K562 (cell line): ENCODE data around the gene TPCN1. TPM values are rescaled to one million over a fixed set of nuclear protein-coding genes. Genes with fewer than 3 reads are reported as not detected.

Experiments used
- ATAC-seq: fragments of 200-7000 bp; cut with Tn5 transposase; 3 replicates; pipeline ENCODE4 v1.9.1; 2020; ENCODE audit warnings: moderate library complexity
- BruUV-seq: library from RNA; stranded (reverse); fragments of 400-500 nt; replicated peaks from 2 replicates; lab custom pipeline; 2021; lab: Mats Ljungman, UMichigan
- CTCF ChIA-PET: fragments of 300-600 bp; formaldehyde crosslinking; extraction: SDS; loops from one replicate; lab custom pipeline; 2021; ENCODE audit warnings: low intra/inter-chr PET ratio; lab: Yijun Ruan, JAX
- POLR2A ChIA-PET: fragments of 300-600, 350-650 bp; sonication (Branson Sonifier 250); formaldehyde crosslinking; extraction: SDS; loops from one replicate; lab custom pipeline; 2021; ENCODE audit warnings: antibody characterized with exemption, inconsistent platforms; lab: Yijun Ruan, JAX
- DNase-seq, 4 experiments: peaks; one replicate each; pipeline versions ENCODE4 v3.0.0 to v3.0.0-alpha.2; 2011 to 2018; ENCODE audit warnings: low spot score in 3 of 4, mixed read lengths in 3 of 4; ENCODE audit errors: extremely low read depth in 1 of 4
- FAIRE-seq: peaks from 2 replicates; lab custom pipeline; 2011; peaks lifted over from hg19 to GRCh38; lab: Jason Lieb, UNC
- H2AFZ ChIP-seq: 2 replicates; pipeline ENCODE4 v1.6.0; 2011; ENCODE audit warnings: low read depth, low read length, control low read depth, inconsistent platforms
- H3K27ac ChIP-seq: fragments of 200-600 bp; 3 replicates; pipeline ENCODE4 v1.8.0; 2011; ENCODE audit warnings: low read depth, mild to moderate bottlenecking, control low read depth, inconsistent platforms, low read length, moderate library complexity, mixed read lengths; ENCODE audit errors: extremely low read depth
- H3K27me3 ChIP-seq, 2 experiments: fragments of 300-600 bp in 1 of 2; 2 replicates in 1 of 2; 3 replicates in 1 of 2; pipeline versions ENCODE4 v1.6.0 to v1.8.0; 2011; ENCODE audit warnings: inconsistent platforms in 2 of 2, low read length in 2 of 2, mild to moderate bottlenecking in 1 of 2, mixed read lengths in 1 of 2, moderate library complexity in 1 of 2; ENCODE audit not compliant: control insufficient read depth in 2 of 2, insufficient read depth in 2 of 2
- H3K36me3 ChIP-seq: fragments of 300-600 bp; 3 replicates; pipeline ENCODE4 v1.8.0; 2011; ENCODE audit warnings: mild to moderate bottlenecking, low read length, inconsistent platforms; ENCODE audit not compliant: control insufficient read depth, insufficient read depth
- H3K4me1 ChIP-seq, 2 experiments: fragments of 200-600 bp in 1 of 2; replicated peaks in 1 of 2; 2 replicates in 1 of 2; 3 replicates in 1 of 2; pipeline versions ENCODE4 v1.5.1 to v1.8.0; 2011; ENCODE audit warnings: inconsistent platforms in 2 of 2, low read length in 2 of 2, mild to moderate bottlenecking in 1 of 2, mixed read lengths in 1 of 2, moderate library complexity in 1 of 2; ENCODE audit not compliant: control insufficient read depth in 2 of 2, insufficient read depth in 2 of 2
- H3K4me2 ChIP-seq: 2 replicates; pipeline ENCODE4 v1.6.1; 2011; ENCODE audit warnings: low read length, control low read depth, inconsistent platforms, mixed read lengths; ENCODE audit not compliant: insufficient read depth
- H3K4me3 ChIP-seq: fragments of 200-600 bp; sonication (generic), shearing (Covaris generic); 2 replicates; pipeline ENCODE4 v1.5.1; 2016; ENCODE audit warnings: control low read depth, inconsistent platforms
- H3K79me2 ChIP-seq: fragments of 200-600 bp; 3 replicates; pipeline ENCODE4 v1.8.0; 2011; ENCODE audit warnings: low read length, inconsistent platforms; ENCODE audit not compliant: control insufficient read depth, insufficient read depth
- H3K9ac ChIP-seq, 2 experiments: 2 replicates each; pipeline versions ENCODE4 v1.6.0 to v1.6.1; 2011; ENCODE audit warnings: low read depth in 2 of 2, low read length in 2 of 2, control low read depth in 1 of 2, inconsistent platforms in 1 of 2, mild to moderate bottlenecking in 1 of 2, mixed read lengths in 1 of 2; ENCODE audit not compliant: insufficient read depth in 1 of 2
- H3K9me1 ChIP-seq: one replicate; pipeline ENCODE4 v1.6.0; 2011; ENCODE audit warnings: inconsistent platforms, mild to moderate bottlenecking, low read length, moderate library complexity; ENCODE audit not compliant: control insufficient read depth, insufficient read depth
- H3K9me3 ChIP-seq: replicated peaks from 2 replicates; pipeline ENCODE4 v1.5.1; 2011; ENCODE audit warnings: low read depth, low read length, inconsistent platforms; ENCODE audit not compliant: control insufficient read depth, insufficient read depth
- H4K20me1 ChIP-seq: replicated peaks from 2 replicates; pipeline ENCODE4 v1.6.1; 2011; ENCODE audit warnings: low read length, inconsistent platforms, mixed read lengths; ENCODE audit not compliant: control insufficient read depth, insufficient read depth
- BMI1 ChIP-seq: fragments of 150-350 bp; IDR thresholded peaks from 2 replicates; pipeline ENCODE4 v1.6.1; 2014; ENCODE audit warnings: low read length
- CBX1 ChIP-seq: sonication (generic); IDR thresholded peaks from 2 replicates; pipeline ENCODE4 v1.6.1; 2016; ENCODE audit warnings: antibody characterized with exemption, low read depth, mild to moderate bottlenecking
- CBX5 ChIP-seq: IDR thresholded peaks from 2 replicates; pipeline ENCODE4 v1.6.1; 2014; ENCODE audit warnings: low read depth, borderline replicate concordance
- CHCHD3 ChIP-seq: fragments of 250-450 bp; sonication (Bioruptor Pico); IDR thresholded peaks from 2 replicates; pipeline ENCODE4 v2.1.2; 2022; ENCODE audit warnings: mild to moderate bottlenecking
- CREM ChIP-seq: IDR thresholded peaks from 2 replicates; pipeline ENCODE4 v1.6.1; 2014; ENCODE audit warnings: antibody characterized with exemption, low read depth
- HMG20A ChIP-seq: fragments of 450-650 bp; formaldehyde crosslinking; conservative IDR thresholded peaks from 2 replicates; pipeline ENCODE4 v1.4.0; 2020; ENCODE audit warnings: mild to moderate bottlenecking, mixed read lengths
- ILK ChIP-seq: fragments of 450-650 bp; IDR thresholded peaks from 2 replicates; pipeline ENCODE4 v1.6.1; 2016; ENCODE audit warnings: missing genetic modification characterization, low read depth, mild to moderate bottlenecking, missing compliant biosample characterization, moderate library complexity, borderline replicate concordance
- KAT7 ChIP-seq: sonication (generic); formaldehyde crosslinking; IDR thresholded peaks from 2 replicates; pipeline ENCODE4 v1.8.0; 2022; ENCODE audit warnings: missing genetic modification reagents, mild to moderate bottlenecking, borderline replicate concordance
- KDM1A ChIP-seq, 2 experiments: fragments of 450-650 bp; IDR thresholded peaks; 2 replicates each; pipeline ENCODE4 v1.6.1; 2016; ENCODE audit warnings: mild to moderate bottlenecking in 2 of 2
- KLF1 ChIP-seq: fragments of 450-650 bp; IDR thresholded peaks from 2 replicates; pipeline ENCODE4 v1.6.1; 2016; ENCODE audit warnings: missing genetic modification characterization, missing compliant biosample characterization
- MCM3 ChIP-seq: fragments of 450-650 bp; IDR thresholded peaks from 2 replicates; pipeline ENCODE4 v1.6.1; 2016
- MTF1 ChIP-seq: fragments of 250-450 bp; sonication (Bioruptor Pico); IDR thresholded peaks from 2 replicates; pipeline ENCODE4 v1.9.0; 2021; ENCODE audit warnings: moderate library complexity, mild to moderate bottlenecking, inconsistent platforms, borderline replicate concordance
- PML ChIP-seq: IDR thresholded peaks from 2 replicates; pipeline ENCODE4 v1.6.1; 2012; ENCODE audit warnings: low read length, inconsistent platforms
- POLR3G ChIP-seq: IDR thresholded peaks from 2 replicates; pipeline ENCODE4 v1.6.1; 2011; ENCODE audit not compliant: insufficient read length, insufficient replicate concordance; ENCODE audit errors: extremely low read depth
- PPARD ChIP-seq: fragments of 250-450 bp; sonication (Bioruptor Pico); IDR thresholded peaks from 2 replicates; pipeline ENCODE4 v1.8.0; 2022; ENCODE audit warnings: inconsistent platforms, mild to moderate bottlenecking, moderate library complexity
- RBM25 ChIP-seq: fragments of 200-400 bp; formaldehyde crosslinking; IDR thresholded peaks from 2 replicates; pipeline ENCODE4 v1.6.1; 2018; ENCODE audit warnings: low read length, low read depth, moderate library complexity; ENCODE audit not compliant: severe bottlenecking
- SLC30A9 ChIP-seq: fragments of 250-450 bp; sonication (Bioruptor Pico); IDR thresholded peaks from 2 replicates; pipeline ENCODE4 v1.8.0; 2022; ENCODE audit warnings: mild to moderate bottlenecking, moderate library complexity
- TFAM ChIP-seq: fragments of 250-450 bp; sonication (Bioruptor Pico); conservative IDR thresholded peaks from 2 replicates; pipeline ENCODE4 v1.5.0; 2021; ENCODE audit warnings: mild to moderate bottlenecking, moderate library complexity
- ZBTB7A ChIP-seq: IDR thresholded peaks from 2 replicates; pipeline ENCODE4 v1.6.1; 2011; ENCODE audit warnings: low read depth, mild to moderate bottlenecking, low read length, moderate library complexity, borderline replicate concordance; ENCODE audit not compliant: control insufficient read depth
- ZFP36 ChIP-seq: fragments of 150-350 bp; IDR thresholded peaks from 2 replicates; pipeline ENCODE4 v1.6.1; 2018; ENCODE audit warnings: low read length, low read depth; ENCODE audit not compliant: partially characterized antibody
- ZNF785 ChIP-seq: fragments of 250-450 bp; sonication (Bioruptor Pico); IDR thresholded peaks from 2 replicates; pipeline ENCODE4 v1.4.0; 2020; ENCODE audit warnings: mild to moderate bottlenecking
- WGBS: fragments of 100-300 bp; shearing (Covaris generic); methylation state at CpG from one replicate; pipeline ENCODE4 v1.1.6; 2016; ENCODE audit warnings: low coverage, mixed read lengths; ENCODE audit not compliant: insufficient coverage; ENCODE audit errors: missing lambda C conversion rate; 5-methylcytosine and 5-hydroxymethylcytosine counted together
- in situ Hi-C: fragments of 300-500 bp; cut with MboI; formaldehyde crosslinking; loops from 4 replicates; pipeline ENCODE4 v1.15.0; 2018; ENCODE audit warnings: inconsistent platforms, mixed read lengths
- intact Hi-C: fragments of 100-400 bp; cut with micrococcal nuclease; formaldehyde crosslinking; loops from 2 replicates; pipeline ENCODE4 v1.14.2; 2022
- polyA plus RNA-seq, 8 experiments: library from polyadenylated mRNA; depleted of rRNA in 4 of 8; stranded (reverse) in 5 of 8; unstranded in 3 of 8; fragments of >200 nt; fragmentation: Nextera tagmentation in 2 of 8; fragmentation: Illumina TruSeq in 1 of 8; extraction: Ambion mirVana in 2 of 8; extraction: Trizol in 1 of 8; gene quantifications; 2 replicates each; pipeline versions ENCODE4 v1.2.1 to v1.2.3, GENCODE V29; 2011 to 2014; ENCODE audit warnings: inconsistent platforms in 1 of 8, missing spikeins in 1 of 8
- total RNA-seq, 7 experiments: library from RNA; depleted of rRNA in 6 of 7; stranded (reverse); fragments of >200 nt in 6 of 7; fragmentation: Illumina TruSeq in 2 of 7; extraction: Trizol in 2 of 7; gene quantifications; 2 replicates each; pipeline versions ENCODE4 v1.2.1 to v1.2.3, GENCODE V29; 2011 to 2021; ENCODE audit warnings: low replicate concordance in 1 of 7
- TF ChIP-seq, protein P1 (sequence below): sonication (generic); formaldehyde crosslinking; IDR thresholded peaks from 2 replicates; pipeline ENCODE4 v1.8.1; 2023; ENCODE audit warnings: mild to moderate bottlenecking, missing genetic modification reagents, moderate library complexity

The TPCN1 gene
- total and polyA plus RNA-seq, 9 of the 15 experiments (the other 6 are each of a cell fraction or from before 2014, with no cell fraction given): 0.80 to 23.8 (median 7.4) TPM

DNA sequence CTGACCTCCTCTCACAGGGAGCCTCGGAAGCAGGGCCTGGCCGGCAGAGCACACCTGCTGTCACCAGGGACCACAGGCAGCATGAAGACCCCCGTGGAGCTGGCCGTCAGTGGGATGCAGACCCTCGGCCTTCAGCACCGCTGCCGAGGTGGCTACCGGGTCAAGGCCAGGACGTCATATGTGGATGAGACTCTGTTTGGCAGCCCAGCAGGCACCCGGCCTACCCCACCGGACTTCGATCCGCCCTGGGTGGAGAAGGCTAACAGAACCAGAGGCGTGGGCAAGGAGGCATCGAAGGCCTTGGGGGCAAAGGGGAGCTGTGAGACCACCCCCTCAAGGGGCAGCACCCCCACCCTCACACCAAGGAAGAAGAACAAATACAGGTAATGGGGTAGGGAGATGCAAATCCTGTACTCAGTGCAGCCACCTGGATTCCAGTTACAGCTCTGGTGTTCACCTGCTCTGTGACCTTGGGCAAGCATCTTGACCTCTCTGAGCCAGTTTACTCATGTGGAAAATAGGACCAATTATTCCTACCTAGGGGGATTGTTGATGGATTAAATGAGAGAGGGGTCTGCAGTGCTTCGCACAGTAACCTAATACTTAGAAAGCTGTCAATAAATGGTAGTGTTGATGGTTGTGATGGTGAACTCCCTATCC is 34.5 kb upstream of the TPCN1 start:
- ATAC-seq (no peak), FAIRE-seq (no peak), DNase-seq (no peak)
- H3K79me2 ChIP-seq: peaks cover 63% of the 10 kb centered on the region
- no peak overlapping the region for H3K27ac ChIP-seq
- no TSS peak for BruUV-seq
- no peak overlapping the region for H2AFZ ChIP-seq
- no peaks in the 10 kb centered on the region for H3K9me3 ChIP-seq
- 69% methylated on average over 15 of the region's 16 CpGs for WGBS
- intact Hi-C loops (no loop called here), in situ Hi-C loops (loop anchor here (25.0 kb wide), 1 partner anchor 226 kb away; the partner anchor contains the start of genes SDS and SDSL)
- no peaks in the 10 kb centered on the region for H3K9me1 ChIP-seq
- CTCF ChIA-PET: no interaction called here
- H3K9ac ChIP-seq: peak overlapping the region; percentile 96 to 100; a peak in 3 of 4 replicates
- H3K4me2 ChIP-seq: peak overlapping the region; percentile 84
- H4K20me1 ChIP-seq: no peaks in the 10 kb centered on the region; the same call in 1 of the 2 replicates
- POLR2A ChIA-PET: interaction anchor here (0.6 to 1.4 kb wide), 5 partner anchors 11 to 634 kb away, joined by 3 to 4 read pairs (median 3); no protein-coding TSS in a partner anchor
- peaks cover 57% of the 10 kb centered on the region for H3K36me3 ChIP-seq
- peak overlapping the region; percentile 91 for H3K4me3 ChIP-seq
- H3K4me1 ChIP-seq: peaks cover 34 to 44% of the 10 kb centered on the region in 2 experiments; a peak in 4 of 5 replicates
- H3K27me3 ChIP-seq: no peaks in the 10 kb centered on the region
- TF ChIP-seq CBX1: peak; percentile 76; the same call in 1 of the 2 replicates
- TF ChIP-seq PML: no peak
- TF ChIP-seq RBM25: peak; percentile 87
- TF ChIP-seq, protein P1, sequence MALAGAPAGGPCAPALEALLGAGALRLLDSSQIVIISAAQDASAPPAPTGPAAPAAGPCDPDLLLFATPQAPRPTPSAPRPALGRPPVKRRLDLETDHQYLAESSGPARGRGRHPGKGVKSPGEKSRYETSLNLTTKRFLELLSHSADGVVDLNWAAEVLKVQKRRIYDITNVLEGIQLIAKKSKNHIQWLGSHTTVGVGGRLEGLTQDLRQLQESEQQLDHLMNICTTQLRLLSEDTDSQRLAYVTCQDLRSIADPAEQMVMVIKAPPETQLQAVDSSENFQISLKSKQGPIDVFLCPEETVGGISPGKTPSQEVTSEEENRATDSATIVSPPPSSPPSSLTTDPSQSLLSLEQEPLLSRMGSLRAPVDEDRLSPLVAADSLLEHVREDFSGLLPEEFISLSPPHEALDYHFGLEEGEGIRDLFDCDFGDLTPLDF (CRISPR knock-in tag): no peak
- no peak for TF ChIP-seq HMG20A
- TF ChIP-seq ZBTB7A: peak; percentile 33; the same call in 1 of the 2 replicates
- TF ChIP-seq ZNF785 (CRISPR knock-in tag): no peak
- no peak for TF ChIP-seq ILK (tag)
- TF ChIP-seq CREM: no peak
- TF ChIP-seq CHCHD3 (CRISPR knock-in tag): no peak
- no peak for TF ChIP-seq POLR3G
- peak; percentile 40 to 56; a peak in 3 of 4 replicates for TF ChIP-seq KDM1A (IDR thresholded peaks at IDR 0.05)
- no peak for TF ChIP-seq KLF1 (tag)
- peak; percentile 86 for TF ChIP-seq ZFP36
- no peak for TF ChIP-seq CBX5
- no peak for TF ChIP-seq KAT7 (CRISPR knock-in tag)
- TF ChIP-seq TFAM (CRISPR knock-in tag): no peak
- TF ChIP-seq MTF1 (CRISPR knock-in tag): no peak
- TF ChIP-seq PPARD (CRISPR knock-in tag): no peak
- TF ChIP-seq SLC30A9 (CRISPR knock-in tag): no peak
- TF ChIP-seq BMI1: no peak
- TF ChIP-seq MCM3: no peak
